Stimulated activated CD8-positive, alpha-beta memory T cell treated with anti-CD3 and anti-CD28 coated beads, Interleukin-2, amount 100 ng/mL, for 1 hour (primary cell): ENCODE data around the gene CHD1L.
"Not testable (repeated sequence)": the region's sequence is repeated elsewhere in the genome, so short reads cannot be mapped to it uniquely, and the experiment has no call there.

ENCODE experiments used
- DNase-seq, 2 donors: peaks; one replicate each; pipeline ENCODE4 v3.0.0-alpha.2; 2020; ENCODE audit warnings: low read depth in 2 of 2

The CHD1L gene

GRCh38 chr1:147242449-147243227, at the start of gene CHD1L:
Gene CHD1L (plus strand): TSS chr1:147242684. CDS start chr1:147242704, 20 bp downstream.
- DNase-seq: peak; percentile 82 to 89

- DNase-seq: not testable (repeated sequence)
Measured at GRCh38 chr1:147197324-147197723, 45.2 kb upstream of the CHD1L start.

GRCh38 chr1:147201276-147201675, 41.2 kb upstream of the CHD1L start:
- DNase-seq: no peak

- DNase-seq: no peak
Measured at GRCh38 chr1:147201786-147202185, 40.7 kb upstream of the CHD1L start.

- DNase-seq: no peak
Measured at GRCh38 chr1:147202576-147202975, 39.9 kb upstream of the CHD1L start.

GRCh38 chr1:147204080-147204479, 38.4 kb upstream of the CHD1L start:
- no peak for DNase-seq

GRCh38 chr1:147207192-147207591, 35.3 kb upstream of the CHD1L start:
- no peak for DNase-seq

GRCh38 chr1:147208619-147209018, 33.9 kb upstream of the CHD1L start:
- no peak for DNase-seq

GRCh38 chr1:147209825-147210821, 32.4 kb upstream of the CHD1L start:
- DNase-seq: no peak

GRCh38 chr1:147210987-147211386, 31.5 kb upstream of the CHD1L start:
- DNase-seq: no peak

- no peak for DNase-seq
Measured at GRCh38 chr1:147211577-147211976, 30.9 kb upstream of the CHD1L start.

GRCh38 chr1:147213271-147213670, 29.2 kb upstream of the CHD1L start:
- DNase-seq: no peak

- no peak for DNase-seq
Measured at GRCh38 chr1:147214325-147214724, 28.2 kb upstream of the CHD1L start.

GRCh38 chr1:147214842-147215539, 27.5 kb upstream of the CHD1L start:
- no peak for DNase-seq

- DNase-seq: no peak
Measured at GRCh38 chr1:147215540-147215916, 27.0 kb upstream of the CHD1L start.

GRCh38 chr1:147216124-147216523, 26.4 kb upstream of the CHD1L start:
- DNase-seq: no peak

GRCh38 chr1:147217141-147217540, 25.3 kb upstream of the CHD1L start:
- no peak for DNase-seq

GRCh38 chr1:147218606-147219005, 23.9 kb upstream of the CHD1L start:
- no peak for DNase-seq

- no peak for DNase-seq
Measured at GRCh38 chr1:147223740-147224615, 18.5 kb upstream of the CHD1L start.

GRCh38 chr1:147225193-147225730, 17.2 kb upstream of the CHD1L start, which contains the start of gene FMO5:
Gene FMO5 (minus strand): TSS chr1:147225339. CDS start chr1:147225029, 310 bp downstream.
- DNase-seq: peak in 1 of 2 donors; percentile 11

GRCh38 chr1:147231032-147231431, 11.5 kb upstream of the CHD1L start:
- DNase-seq: not testable (repeated sequence)
